Osteoblast (primary cell): ENCODE data around the gene TAF3. TPM values are rescaled to one million over a fixed set of nuclear protein-coding genes. Genes with fewer than 3 reads are reported as not detected.

Source experiments
- DNase-seq: peaks from one replicate; pipeline ENCODE4 v3.0.0; 2011; ENCODE audit warnings: low spot score, mixed read lengths; ENCODE audit not compliant: insufficient read length; ENCODE audit errors: missing footprints
- H2AFZ ChIP-seq: 2 replicates; pipeline ENCODE4 v1.6.0; 2011; ENCODE audit warnings: mild to moderate bottlenecking, low read length
- H3K27ac ChIP-seq: 2 replicates; pipeline ENCODE4 v1.5.1; 2011; ENCODE audit warnings: mild to moderate bottlenecking, low read depth, low read length, moderate library complexity
- H3K27me3 ChIP-seq: 2 replicates; pipeline ENCODE4 v1.6.0; 2012; ENCODE audit warnings: mild to moderate bottlenecking, control low read depth, inconsistent platforms, low read length, moderate library complexity; ENCODE audit not compliant: insufficient read depth
- H3K36me3 ChIP-seq: 2 replicates; pipeline ENCODE4 v1.5.1; 2011; ENCODE audit warnings: mild to moderate bottlenecking, low read length, control low read depth, moderate library complexity; ENCODE audit not compliant: insufficient read depth
- H3K4me1 ChIP-seq: 2 replicates; pipeline ENCODE4 v1.5.1; 2011; ENCODE audit warnings: mild to moderate bottlenecking, low read length, control low read depth, moderate library complexity; ENCODE audit not compliant: insufficient read depth
- H3K4me2 ChIP-seq: 2 replicates; pipeline ENCODE4 v1.6.0; 2011; ENCODE audit warnings: mild to moderate bottlenecking, low read length; ENCODE audit not compliant: insufficient read depth
- H3K4me3 ChIP-seq: fragments of 200-600 bp; sonication (generic); 3 replicates; pipeline ENCODE4 v1.5.1; 2012; ENCODE audit warnings: mild to moderate bottlenecking, low read length, inconsistent platforms; ENCODE audit not compliant: insufficient read depth
- H3K79me2 ChIP-seq: 2 replicates; pipeline ENCODE4 v1.6.0; 2012; ENCODE audit warnings: mild to moderate bottlenecking, low read length, control low read depth, inconsistent platforms; ENCODE audit not compliant: insufficient read depth
- H3K9me3 ChIP-seq: 2 replicates; pipeline ENCODE4 v1.5.1; 2011; ENCODE audit warnings: low read depth, low read length, control low read depth
- H4K20me1 ChIP-seq: 2 replicates; pipeline ENCODE4 v1.6.0; 2012; ENCODE audit warnings: mild to moderate bottlenecking, low read length, control low read depth; ENCODE audit not compliant: insufficient read depth
- total RNA-seq: library from RNA; depleted of rRNA; stranded (reverse); fragments of >200 nt; gene quantifications from 2 replicates; pipeline ENCODE4 v1.2.3, GENCODE V29; 2012
- TF ChIP-seq, protein P1 (sequence below): IDR thresholded peaks from 2 replicates; pipeline ENCODE4 v1.5.1; 2011; ENCODE audit warnings: mild to moderate bottlenecking, low read depth, low read length, moderate library complexity; ENCODE audit errors: extremely low read depth

Gene TAF3
- total RNA-seq, 1 donor, result 2.2 TPM

DNA sequence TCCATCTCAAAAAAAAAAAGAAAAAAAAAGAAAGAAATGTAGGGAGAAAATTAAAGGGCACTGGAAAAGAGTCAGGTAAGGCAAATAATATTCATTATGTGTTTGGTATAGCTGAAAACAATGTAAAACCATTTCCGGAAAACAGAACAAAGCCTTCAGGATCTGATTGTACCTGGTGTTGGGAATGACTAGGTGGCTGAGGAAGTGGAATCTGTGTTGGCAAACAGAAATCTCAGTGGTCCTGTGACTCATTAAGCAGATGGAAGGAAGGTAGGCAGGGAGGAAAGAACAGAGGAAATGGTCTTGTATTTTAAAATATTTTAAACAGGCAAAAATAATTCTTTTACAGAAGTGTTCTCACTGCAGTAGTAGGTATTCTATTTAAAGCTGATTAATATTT is 180.5 kb downstream of the TAF3 start:
- H3K36me3 ChIP-seq, result no peaks in the 10 kb centered on the region
- TF ChIP-seq, protein P1, sequence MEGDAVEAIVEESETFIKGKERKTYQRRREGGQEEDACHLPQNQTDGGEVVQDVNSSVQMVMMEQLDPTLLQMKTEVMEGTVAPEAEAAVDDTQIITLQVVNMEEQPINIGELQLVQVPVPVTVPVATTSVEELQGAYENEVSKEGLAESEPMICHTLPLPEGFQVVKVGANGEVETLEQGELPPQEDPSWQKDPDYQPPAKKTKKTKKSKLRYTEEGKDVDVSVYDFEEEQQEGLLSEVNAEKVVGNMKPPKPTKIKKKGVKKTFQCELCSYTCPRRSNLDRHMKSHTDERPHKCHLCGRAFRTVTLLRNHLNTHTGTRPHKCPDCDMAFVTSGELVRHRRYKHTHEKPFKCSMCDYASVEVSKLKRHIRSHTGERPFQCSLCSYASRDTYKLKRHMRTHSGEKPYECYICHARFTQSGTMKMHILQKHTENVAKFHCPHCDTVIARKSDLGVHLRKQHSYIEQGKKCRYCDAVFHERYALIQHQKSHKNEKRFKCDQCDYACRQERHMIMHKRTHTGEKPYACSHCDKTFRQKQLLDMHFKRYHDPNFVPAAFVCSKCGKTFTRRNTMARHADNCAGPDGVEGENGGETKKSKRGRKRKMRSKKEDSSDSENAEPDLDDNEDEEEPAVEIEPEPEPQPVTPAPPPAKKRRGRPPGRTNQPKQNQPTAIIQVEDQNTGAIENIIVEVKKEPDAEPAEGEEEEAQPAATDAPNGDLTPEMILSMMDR, result no peak
- H3K79me2 ChIP-seq, result no peaks in the 10 kb centered on the region
- no peak overlapping the region for H3K4me2 ChIP-seq
- no peak overlapping the region for H3K4me3 ChIP-seq
- H4K20me1 ChIP-seq, result no peaks in the 10 kb centered on the region
- no peaks in the 10 kb centered on the region for H3K27me3 ChIP-seq
- DNase-seq, result no peak
- H3K27ac ChIP-seq, result no peak overlapping the region
- H3K9me3 ChIP-seq, result no peaks in the 10 kb centered on the region
- no peaks in the 10 kb centered on the region for H3K4me1 ChIP-seq
- H2AFZ ChIP-seq, result no peak overlapping the region

DNA sequence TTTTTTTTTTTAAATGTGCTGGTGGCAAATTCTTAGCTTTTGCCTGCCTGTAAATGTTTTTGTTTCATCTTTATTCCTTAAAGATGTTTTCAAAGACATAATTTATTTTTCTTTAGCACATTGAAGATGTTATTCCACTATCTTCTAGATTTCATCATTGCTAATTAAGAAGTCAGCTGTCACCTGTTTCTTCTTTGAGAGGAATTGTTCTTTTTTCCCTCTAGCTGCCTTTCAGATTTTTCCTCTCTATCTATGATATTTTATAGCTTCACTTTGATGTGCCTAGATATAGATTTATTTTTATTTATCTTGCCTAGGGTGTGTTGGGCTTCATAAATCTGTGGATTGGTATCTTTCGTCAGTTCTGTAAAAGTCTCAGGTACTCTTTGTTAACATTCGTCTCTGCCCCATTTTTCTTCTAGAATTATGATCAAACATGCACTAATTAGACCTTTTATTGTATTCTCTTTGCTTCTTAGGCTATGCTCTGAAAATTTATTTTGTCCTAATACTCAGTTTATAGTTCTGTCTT is 186.2 kb downstream of the TAF3 start:
- Histone ChIP-seq H4K20me1 (no peaks in the 10 kb centered on the region), H3K27ac (no peak overlapping the region), H3K9me3 (no peaks in the 10 kb centered on the region), H3K4me1 (no peaks in the 10 kb centered on the region), H3K79me2 (no peaks in the 10 kb centered on the region), H3K27me3 (no peaks in the 10 kb centered on the region), H3K4me2 (no peak overlapping the region), H3K4me3 (no peak overlapping the region), H3K36me3 (no peaks in the 10 kb centered on the region), H2AFZ (no peak overlapping the region)
- TF ChIP-seq, protein P1, result no peak
- no peak for DNase-seq

DNA sequence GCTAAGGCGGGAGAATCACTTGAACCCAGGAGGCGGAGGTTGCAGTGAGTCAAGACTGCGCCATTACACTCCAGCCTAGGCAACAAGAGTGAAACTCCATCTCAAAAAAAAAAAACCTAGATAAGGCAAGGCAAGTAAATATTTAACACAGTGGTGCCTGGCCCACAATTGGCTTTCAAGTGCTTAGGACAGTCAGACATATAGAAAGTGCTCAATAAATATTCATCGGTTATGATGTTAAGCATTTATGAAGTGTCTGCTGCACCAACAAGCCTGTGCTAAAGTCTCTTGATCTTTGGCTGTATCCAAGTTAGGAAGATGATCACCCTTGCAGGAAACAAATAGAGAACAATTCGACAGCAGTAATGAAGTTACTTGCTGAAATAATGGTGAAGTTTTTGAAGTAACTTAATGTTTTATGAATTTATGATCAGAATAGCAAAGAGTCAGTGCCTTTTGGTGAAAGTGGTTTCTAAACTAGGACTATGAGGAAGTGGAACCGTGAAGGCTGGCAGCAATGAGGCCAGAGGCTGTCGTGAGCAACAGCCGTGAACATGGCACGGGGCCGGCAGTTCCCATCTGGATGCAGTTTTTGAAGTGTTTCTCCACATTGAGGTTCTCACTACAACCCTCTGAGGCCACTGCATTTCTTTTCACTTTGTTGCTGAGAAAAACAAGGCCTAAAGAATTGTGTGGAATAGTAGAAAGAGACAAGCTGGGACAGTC is 188.1 kb downstream of the TAF3 start:
- H3K4me2 ChIP-seq, result no peak overlapping the region
- no peak overlapping the region for H3K4me3 ChIP-seq
- H3K36me3 ChIP-seq, result no peaks in the 10 kb centered on the region
- no peaks in the 10 kb centered on the region for H4K20me1 ChIP-seq
- no peak overlapping the region for H2AFZ ChIP-seq
- no peaks in the 10 kb centered on the region for H3K79me2 ChIP-seq
- no peaks in the 10 kb centered on the region for H3K27me3 ChIP-seq
- no peaks in the 10 kb centered on the region for H3K4me1 ChIP-seq
- TF ChIP-seq, protein P1, result no peak
- no peaks in the 10 kb centered on the region for H3K9me3 ChIP-seq
- DNase-seq, result no peak
- H3K27ac ChIP-seq, result no peak overlapping the region

DNA sequence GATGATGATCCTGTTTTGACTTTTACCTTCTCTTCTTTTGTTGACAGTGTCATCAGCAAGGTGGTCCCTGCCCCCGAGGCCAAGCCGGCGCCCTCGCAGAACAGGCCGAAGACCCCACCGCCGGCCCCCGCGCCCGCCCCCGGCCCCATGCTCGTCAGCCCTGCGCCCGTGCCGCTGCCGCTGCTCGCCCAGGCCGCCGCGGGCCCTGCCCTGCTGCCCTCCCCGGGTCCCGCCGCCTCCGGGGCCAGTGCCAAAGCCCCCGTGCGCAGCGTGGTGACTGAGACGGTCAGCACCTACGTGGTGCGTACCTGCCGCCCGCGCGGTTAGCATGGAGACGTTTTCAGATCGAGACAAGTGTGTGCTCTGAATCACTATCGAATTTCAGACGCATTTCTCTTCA is 190.7 kb downstream of the TAF3 start:
- Histone ChIP-seq H3K4me1 (no peaks in the 10 kb centered on the region), H3K27ac (no peak overlapping the region), H3K36me3 (no peaks in the 10 kb centered on the region), H4K20me1 (no peaks in the 10 kb centered on the region), H3K79me2 (no peaks in the 10 kb centered on the region), H3K9me3 (no peaks in the 10 kb centered on the region), H3K27me3 (no peaks in the 10 kb centered on the region), H2AFZ (no peak overlapping the region), H3K4me3 (no peak overlapping the region), H3K4me2 (no peak overlapping the region)
- DNase-seq, result no peak
- TF ChIP-seq, protein P1, result no peak
